Measurements from ENCODE around the gene IGLL5. TPM values are rescaled to one million over a fixed set of nuclear protein-coding genes. Genes with fewer than 3 reads are reported as not detected.
"Not testable (repeated sequence)": the region's sequence is repeated elsewhere in the genome, so short reads cannot be mapped to it uniquely, and the experiment has no call there.

The IGLL5 gene
- total RNA-seq, 2 experiments from 2014 or later: not detected

DNA sequence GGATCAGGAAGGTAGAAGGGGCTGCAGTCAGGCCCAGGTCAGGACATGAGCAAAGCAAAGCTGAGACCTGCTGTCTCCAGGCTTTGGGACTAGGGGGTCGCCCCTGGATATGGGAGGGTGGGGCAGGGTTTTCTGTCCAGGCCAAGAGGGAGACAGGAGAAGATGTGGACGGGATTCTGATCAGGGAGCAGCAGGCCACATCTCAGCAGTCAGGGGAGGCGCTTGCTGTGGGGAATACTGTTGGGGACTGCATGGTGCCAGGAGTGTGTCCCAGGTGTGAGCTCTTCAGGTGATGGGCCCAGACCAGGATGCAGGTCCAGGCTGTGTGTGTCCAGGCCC, 29.3 kb downstream of the IGLL5 start:
- CTCF ChIA-PET: interaction anchor here (1.1 kb wide), 1 partner anchor 106 kb away, joined by 3 read pairs; no protein-coding TSS in a partner anchor
- DNase-seq: no peak
- H3K9me3 Mint-ChIP-seq: no peaks in the 10 kb centered on the region
- intact Hi-C loops (cut with micrococcal nuclease): no loop called here
- no peaks in the 10 kb centered on the region for H3K4me1 Mint-ChIP-seq (ENCODE audit: low read depth)
- no peaks in the 10 kb centered on the region for H3K36me3 Mint-ChIP-seq (ENCODE audit: low read depth)
- no peak overlapping the region for H3K27ac Mint-ChIP-seq
- H3K27me3 Mint-ChIP-seq (ENCODE audit: low read depth): no peaks in the 10 kb centered on the region
- no peak overlapping the region for H3K4me3 Mint-ChIP-seq

DNA sequence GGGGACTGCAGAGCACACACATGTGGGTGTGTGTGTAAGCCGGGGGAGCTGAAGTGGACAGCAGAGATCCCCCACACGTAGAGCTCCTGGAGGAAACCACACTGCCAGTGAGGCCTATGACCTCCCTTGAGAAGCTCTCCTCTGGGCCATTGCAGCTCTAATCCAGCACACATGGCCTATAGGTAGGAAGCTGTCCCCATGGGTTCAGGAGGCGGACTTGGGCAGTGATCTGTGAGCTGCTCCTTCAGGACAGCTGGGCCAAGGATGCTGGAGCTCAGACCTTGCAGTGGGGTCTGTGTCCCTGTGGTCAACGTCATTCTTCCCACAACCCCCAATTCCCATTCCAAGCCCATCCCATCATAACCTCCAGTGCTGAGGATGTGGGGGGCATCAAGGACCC, 29.8 kb downstream of the IGLL5 start:
- Mint-ChIP-seq H3K9me3 (no peaks in the 10 kb centered on the region), H3K4me3 (no peak overlapping the region), H3K27me3 (ENCODE audit: low read depth) (no peaks in the 10 kb centered on the region), H3K27ac (no peak overlapping the region), H3K36me3 (ENCODE audit: low read depth) (no peaks in the 10 kb centered on the region), H3K4me1 (ENCODE audit: low read depth) (no peaks in the 10 kb centered on the region)
- intact Hi-C loops (cut with micrococcal nuclease): no loop called here
- DNase-seq: no peak
- CTCF ChIA-PET: interaction anchor here (1.1 kb wide), 1 partner anchor 107 kb away, joined by 3 read pairs; no protein-coding TSS in a partner anchor

DNA sequence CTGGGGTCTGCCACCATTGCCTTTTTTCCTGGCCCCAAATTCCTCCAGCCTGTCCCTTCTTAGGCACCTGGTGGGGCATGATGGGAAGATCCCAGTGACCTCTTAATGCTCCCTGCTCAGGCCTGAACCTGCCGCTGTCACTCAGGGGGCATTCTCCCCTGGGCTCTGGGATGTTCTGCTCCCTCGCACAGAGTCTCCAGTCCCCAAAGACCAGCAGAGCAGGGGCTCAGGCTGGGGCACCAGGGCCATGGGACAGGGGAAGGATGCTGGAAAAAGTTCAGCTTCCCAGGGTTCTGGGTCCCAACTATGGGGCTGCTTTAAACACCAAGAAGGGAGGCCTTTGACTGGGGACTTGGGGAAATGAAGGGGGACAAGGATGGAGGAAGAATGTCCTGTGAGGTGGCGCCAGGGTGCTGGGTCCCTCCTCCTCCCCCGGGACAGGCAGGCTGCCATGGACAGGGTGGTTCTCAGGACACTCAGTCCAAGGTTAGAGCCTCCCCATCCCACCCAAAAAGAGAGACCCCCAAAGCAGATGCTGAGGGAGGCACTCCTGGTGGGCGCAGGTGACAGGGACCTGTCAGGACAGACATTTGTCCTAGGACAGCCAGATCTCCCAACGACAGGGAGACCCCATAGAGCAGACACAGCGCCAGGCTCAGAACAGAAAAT, 30.8 kb downstream of the IGLL5 start:
- Mint-ChIP-seq H3K36me3 (ENCODE audit: low read depth) (no peaks in the 10 kb centered on the region), H3K4me1 (ENCODE audit: low read depth) (no peaks in the 10 kb centered on the region), H3K27me3 (ENCODE audit: low read depth) (no peaks in the 10 kb centered on the region), H3K27ac (no peak overlapping the region), H3K9me3 (no peaks in the 10 kb centered on the region), H3K4me3 (no peak overlapping the region)
- intact Hi-C loops (cut with micrococcal nuclease): no loop called here
- CTCF ChIA-PET: no interaction called here
- no peak for DNase-seq

DNA sequence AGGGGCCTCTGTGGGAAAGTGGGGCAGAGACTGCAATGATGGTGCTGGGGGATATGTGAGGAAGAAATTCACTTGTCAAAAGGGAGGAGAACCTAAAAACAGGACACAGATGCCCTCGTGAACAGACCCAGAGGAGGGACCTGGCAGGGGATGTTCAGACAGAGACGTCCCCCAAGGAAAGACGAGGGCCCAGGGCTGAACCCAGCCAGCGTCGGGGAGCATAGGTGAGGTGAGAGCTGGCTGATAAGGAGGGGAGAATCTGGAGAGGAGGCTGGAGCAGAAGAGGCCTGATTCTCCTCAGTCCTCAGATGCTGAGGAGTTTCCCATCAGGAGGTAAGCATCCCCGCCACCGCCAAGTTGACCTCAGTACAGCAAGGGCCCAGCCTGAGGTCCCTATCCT, 31.4 kb downstream of the IGLL5 start:
- intact Hi-C loops (cut with micrococcal nuclease): no loop called here
- CTCF ChIA-PET: no interaction called here
- Mint-ChIP-seq H3K27me3 (ENCODE audit: low read depth) (no peaks in the 10 kb centered on the region), H3K4me1 (ENCODE audit: low read depth) (no peaks in the 10 kb centered on the region), H3K27ac (no peak overlapping the region), H3K4me3 (no peak overlapping the region), H3K36me3 (ENCODE audit: low read depth) (no peaks in the 10 kb centered on the region), H3K9me3 (no peaks in the 10 kb centered on the region)
- no peak for DNase-seq

DNA sequence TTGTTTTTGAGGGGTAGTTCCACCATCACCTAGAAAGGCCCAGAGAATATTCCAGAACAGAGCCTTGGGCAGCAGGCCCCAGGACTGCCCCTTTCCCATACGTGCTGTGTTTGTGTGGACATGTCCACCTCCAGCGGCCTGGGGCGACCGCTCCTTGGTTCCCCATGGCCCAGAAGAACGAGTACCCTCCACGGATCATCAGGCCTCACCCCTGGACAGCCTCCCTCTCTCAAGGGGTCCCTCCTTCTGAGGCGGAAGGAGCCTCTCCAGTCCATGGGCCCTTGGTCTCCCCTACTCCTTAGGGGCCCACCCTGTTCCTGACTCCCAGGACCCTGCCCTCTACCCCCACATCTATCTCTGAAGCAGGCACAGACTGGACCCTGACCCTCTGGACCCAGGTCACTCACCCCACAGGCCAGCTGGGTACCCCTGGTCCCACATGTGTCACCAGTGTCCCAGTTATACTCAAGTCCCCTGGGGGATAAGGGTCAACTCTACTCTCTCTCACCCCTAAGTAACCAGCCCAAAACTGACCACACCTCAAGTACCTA, 32.6 kb downstream of the IGLL5 start:
- no peak overlapping the region for H3K4me3 Mint-ChIP-seq
- no peaks in the 10 kb centered on the region for H3K27me3 Mint-ChIP-seq (ENCODE audit: low read depth)
- H3K4me1 Mint-ChIP-seq (ENCODE audit: low read depth): no peaks in the 10 kb centered on the region
- no peak overlapping the region for H3K27ac Mint-ChIP-seq
- H3K9me3 Mint-ChIP-seq: no peaks in the 10 kb centered on the region
- CTCF ChIA-PET: no interaction called here
- intact Hi-C loops (cut with micrococcal nuclease): no loop called here
- DNase-seq: no peak
- no peaks in the 10 kb centered on the region for H3K36me3 Mint-ChIP-seq (ENCODE audit: low read depth)

DNA sequence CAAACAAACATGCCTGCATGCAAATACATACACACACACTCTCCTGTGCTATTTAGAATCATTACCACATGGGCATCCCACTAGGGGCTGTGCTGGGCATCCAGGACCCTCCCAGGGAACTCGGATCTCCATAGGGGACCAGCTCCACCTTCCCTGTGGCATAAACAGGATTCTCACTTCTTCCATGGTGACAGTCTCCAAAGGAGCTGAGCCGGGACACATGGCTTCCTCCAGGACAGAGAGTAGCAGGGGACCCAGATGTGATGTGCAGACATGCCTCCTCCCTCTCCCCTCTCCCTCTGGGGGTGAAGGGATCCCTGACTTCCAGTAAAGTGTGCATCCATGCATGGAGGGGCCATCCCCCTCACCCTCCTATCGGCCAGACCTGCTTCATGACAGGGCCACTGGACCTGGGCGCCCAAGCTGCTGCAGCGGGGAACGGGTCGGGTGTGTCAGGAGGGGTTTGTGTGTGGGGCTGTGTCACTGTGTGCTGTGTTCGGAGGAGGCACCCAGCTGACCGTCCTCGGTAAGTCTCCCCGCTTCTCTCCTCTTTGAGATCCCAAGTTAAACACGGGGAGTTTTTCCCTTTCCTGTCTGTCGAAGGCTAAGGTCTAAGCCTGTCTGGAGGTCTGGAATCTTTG, 33.4 kb downstream of the IGLL5 start:
- no peaks in the 10 kb centered on the region for H3K36me3 Mint-ChIP-seq (ENCODE audit: low read depth)
- DNase-seq: no peak
- no peaks in the 10 kb centered on the region for H3K9me3 Mint-ChIP-seq
- intact Hi-C loops (cut with micrococcal nuclease): no loop called here
- H3K27me3 Mint-ChIP-seq (ENCODE audit: low read depth): no peaks in the 10 kb centered on the region
- CTCF ChIA-PET: no interaction called here
- no peaks in the 10 kb centered on the region for H3K4me1 Mint-ChIP-seq (ENCODE audit: low read depth)
- no peak overlapping the region for H3K27ac Mint-ChIP-seq
- no peak overlapping the region for H3K4me3 Mint-ChIP-seq

DNA sequence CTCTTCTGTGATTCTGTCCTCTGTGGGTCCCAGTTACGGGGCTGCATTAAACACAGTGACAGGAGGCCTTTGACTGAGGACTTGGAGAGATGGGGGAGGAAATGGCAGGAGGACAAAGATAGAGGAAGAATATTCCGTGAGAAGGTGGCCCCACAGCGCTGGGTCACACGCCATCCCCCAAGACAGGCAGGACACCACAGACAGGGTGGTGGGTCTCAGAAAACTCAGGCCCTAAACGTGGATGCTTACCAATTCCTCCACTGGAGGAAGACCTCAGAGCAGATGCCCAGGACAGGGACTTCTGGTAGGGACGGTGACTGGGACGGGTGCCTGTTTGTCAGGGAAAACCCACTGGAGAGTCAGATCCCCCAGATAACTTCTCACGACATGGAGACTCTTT, 34.0 kb downstream of the IGLL5 start:
- intact Hi-C loops (cut with micrococcal nuclease): no loop called here

DNA sequence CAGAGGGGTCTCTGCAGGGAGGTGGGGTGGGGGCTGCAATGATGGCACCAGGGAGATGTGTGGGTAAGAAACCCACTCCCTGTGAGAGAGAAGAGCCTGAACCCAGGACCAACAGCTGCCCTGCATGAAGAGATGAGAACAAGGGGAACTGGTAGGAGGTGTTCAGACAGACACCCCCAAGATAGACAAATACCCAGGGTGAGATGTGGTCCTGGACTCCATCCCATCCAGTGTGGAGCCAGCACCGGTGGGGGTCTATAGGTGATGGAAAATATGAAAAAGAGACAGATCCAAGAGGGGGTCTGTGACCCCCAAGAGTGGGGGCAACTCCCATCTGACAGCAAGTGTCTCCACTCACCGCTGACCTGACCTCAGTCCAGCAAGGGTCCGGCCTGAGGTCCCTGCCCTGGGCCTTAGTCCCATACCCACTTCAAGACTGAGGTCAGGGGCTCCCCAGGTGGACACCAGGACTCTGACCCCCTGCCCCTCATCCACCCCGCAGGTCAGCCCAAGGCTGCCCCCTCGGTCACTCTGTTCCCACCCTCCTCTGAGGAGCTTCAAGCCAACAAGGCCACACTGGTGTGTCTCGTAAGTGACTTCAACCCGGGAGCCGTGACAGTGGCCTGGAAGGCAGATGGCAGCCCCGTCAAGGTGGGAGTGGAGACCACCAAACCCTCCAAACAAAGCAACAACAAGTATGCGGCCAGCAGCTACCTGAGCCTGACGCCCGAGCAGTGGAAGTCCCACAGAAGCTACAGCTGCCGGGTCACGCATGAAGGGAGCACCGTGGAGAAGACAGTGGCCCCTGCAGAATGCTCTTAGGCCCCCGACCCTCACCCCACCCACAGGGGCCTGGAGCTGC, 34.7 kb downstream of the IGLL5 start:
- CTCF ChIA-PET; H3K27ac Mint-ChIP-seq; H3K36me3 Mint-ChIP-seq (ENCODE audit: low read depth); H3K9me3 Mint-ChIP-seq; H3K4me3 Mint-ChIP-seq; intact Hi-C loops (cut with micrococcal nuclease); H3K27me3 Mint-ChIP-seq (ENCODE audit: low read depth); H3K4me1 Mint-ChIP-seq (ENCODE audit: low read depth); DNase-seq: not testable (repeated sequence)

More for the DNA sequence above, 34.0 kb downstream of the IGLL5 start:
- H3K4me1 Mint-ChIP-seq (ENCODE audit: low read depth): no peaks in the 10 kb centered on the region
- CTCF ChIA-PET: no interaction called here
- DNase-seq: no peak
- H3K4me3 Mint-ChIP-seq: no peak overlapping the region
- H3K27me3 Mint-ChIP-seq (ENCODE audit: low read depth): no peaks in the 10 kb centered on the region
- H3K27ac Mint-ChIP-seq: no peak overlapping the region
- H3K9me3 Mint-ChIP-seq: no peaks in the 10 kb centered on the region
- no peaks in the 10 kb centered on the region for H3K36me3 Mint-ChIP-seq (ENCODE audit: low read depth)

DNA sequence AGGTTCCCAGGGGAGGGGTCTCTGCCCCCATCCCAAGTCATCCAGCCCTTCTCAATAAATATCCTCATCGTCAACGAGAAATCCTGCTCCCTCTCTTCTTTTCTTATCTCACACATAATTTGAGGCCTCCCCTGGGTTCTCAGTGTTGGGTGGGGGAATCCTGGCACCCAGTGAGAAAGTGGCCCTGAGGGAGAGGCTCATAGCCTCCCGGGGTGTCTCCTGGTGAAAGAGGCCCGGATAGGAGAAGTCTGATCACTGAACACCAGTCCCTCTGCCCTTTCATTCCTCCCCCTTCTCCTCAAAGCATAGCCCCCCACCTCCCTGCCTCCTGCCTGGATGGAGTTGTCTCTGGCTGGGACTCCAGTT, 35.3 kb downstream of the IGLL5 start:
- H3K27ac Mint-ChIP-seq: no peak overlapping the region
- H3K36me3 Mint-ChIP-seq (ENCODE audit: low read depth): no peaks in the 10 kb centered on the region
- CTCF ChIA-PET: interaction anchor here (1.2 kb wide), 1 partner anchor 19 kb away, joined by 3 read pairs; no protein-coding TSS in a partner anchor
- intact Hi-C loops (cut with micrococcal nuclease): no loop called here
- no peak for DNase-seq
- no peaks in the 10 kb centered on the region for H3K4me1 Mint-ChIP-seq (ENCODE audit: low read depth)
- H3K27me3 Mint-ChIP-seq (ENCODE audit: low read depth): no peaks in the 10 kb centered on the region
- H3K9me3 Mint-ChIP-seq: no peaks in the 10 kb centered on the region
- H3K4me3 Mint-ChIP-seq: no peak overlapping the region

DNA sequence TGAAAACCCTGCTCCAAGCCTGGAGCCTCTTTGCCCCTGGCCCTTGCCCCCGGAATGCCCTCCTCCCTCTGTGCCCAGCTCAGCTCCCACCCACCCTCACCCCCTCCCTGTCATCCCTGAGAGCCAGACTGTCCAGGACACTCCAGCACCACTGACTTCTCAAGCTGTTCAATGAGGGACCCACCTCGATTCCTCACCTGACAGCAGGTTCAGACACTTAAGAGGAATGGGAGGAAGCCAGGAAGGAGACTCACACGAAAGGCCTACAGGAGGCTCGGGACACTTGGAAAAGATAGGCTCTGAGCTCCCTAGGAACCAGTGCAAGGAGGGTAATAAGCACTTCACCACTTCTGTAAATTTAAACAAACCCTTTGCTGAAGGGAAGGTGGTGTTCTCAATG, 35.8 kb downstream of the IGLL5 start:
- no peak for DNase-seq
- Mint-ChIP-seq H3K4me3 (no peak overlapping the region), H3K9me3 (no peaks in the 10 kb centered on the region), H3K27ac (no peak overlapping the region), H3K27me3 (ENCODE audit: low read depth) (no peaks in the 10 kb centered on the region), H3K4me1 (ENCODE audit: low read depth) (peaks cover 3% of the 10 kb centered on the region), H3K36me3 (ENCODE audit: low read depth) (no peaks in the 10 kb centered on the region)
- CTCF ChIA-PET: interaction anchor here (1.2 kb wide), 1 partner anchor 19 kb away, joined by 3 read pairs; no protein-coding TSS in a partner anchor
- intact Hi-C loops (cut with micrococcal nuclease): no loop called here

DNA sequence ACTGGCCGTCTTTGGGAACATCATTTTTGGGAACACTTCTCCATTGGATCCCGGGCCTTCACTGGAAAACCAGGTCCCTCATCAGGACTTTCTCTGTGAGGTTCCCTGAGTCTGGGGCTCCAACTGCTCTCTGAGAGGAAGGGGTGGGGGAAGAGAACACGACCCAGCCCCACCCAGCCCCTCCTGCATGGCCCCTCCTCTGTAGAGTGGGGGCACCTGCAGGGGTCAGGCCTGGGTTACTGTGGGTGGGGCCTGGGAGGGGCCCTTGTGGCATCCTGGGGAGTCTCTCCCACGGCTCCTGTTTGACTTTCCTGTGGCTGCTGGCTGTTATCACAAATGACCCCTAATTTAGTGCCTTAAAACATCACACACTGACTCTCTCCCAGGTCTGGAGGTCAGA, 36.3 kb downstream of the IGLL5 start:
- DNase-seq: no peak
- CTCF ChIA-PET: interaction anchor here (1.2 kb wide), 1 partner anchor 18 kb away, joined by 3 read pairs; no protein-coding TSS in a partner anchor
- Mint-ChIP-seq H3K4me1 (ENCODE audit: low read depth) (peaks cover 9% of the 10 kb centered on the region), H3K36me3 (ENCODE audit: low read depth) (no peaks in the 10 kb centered on the region), H3K27ac (no peak overlapping the region), H3K4me3 (no peak overlapping the region), H3K27me3 (ENCODE audit: low read depth) (no peaks in the 10 kb centered on the region), H3K9me3 (no peaks in the 10 kb centered on the region)
- intact Hi-C loops (cut with micrococcal nuclease): no loop called here

DNA sequence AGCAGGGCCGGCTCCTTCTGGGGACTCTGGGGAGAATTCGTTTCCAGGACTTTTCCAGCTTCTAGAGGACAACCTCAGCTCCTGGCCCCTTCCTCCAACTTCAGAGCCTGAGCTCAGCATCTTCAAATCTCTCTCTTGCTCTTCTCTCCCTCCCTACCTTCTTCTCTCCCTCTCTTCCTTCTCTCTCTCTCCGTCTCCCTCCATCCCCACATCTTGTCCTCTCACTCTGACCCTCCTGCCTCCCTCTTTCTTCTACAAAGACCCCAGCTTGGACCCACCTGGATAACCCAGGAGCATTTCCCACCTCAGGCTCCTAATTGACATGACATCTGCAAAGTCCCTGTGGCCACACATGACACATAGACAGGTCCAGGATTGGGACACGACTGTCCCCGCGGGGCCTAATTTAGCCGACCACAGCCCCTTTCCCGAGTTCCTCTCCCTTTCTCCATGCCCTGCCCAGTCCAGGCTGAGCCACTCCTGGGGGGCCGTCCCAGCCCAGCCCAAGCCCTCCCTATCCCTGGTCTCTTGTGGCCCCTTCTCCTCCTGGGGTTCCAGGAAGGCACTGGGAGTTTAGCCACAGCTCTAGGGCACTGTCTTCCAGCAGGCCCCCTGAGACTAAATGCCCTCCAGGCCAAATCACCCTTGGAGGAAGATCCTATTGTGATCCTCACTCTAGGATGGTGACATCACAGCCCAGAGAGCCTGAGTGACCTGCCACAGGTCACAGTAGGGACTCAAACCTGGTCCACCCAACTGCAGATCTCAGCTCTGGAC, 36.9 kb downstream of the IGLL5 start:
- Mint-ChIP-seq H3K9me3 (no peaks in the 10 kb centered on the region), H3K4me1 (ENCODE audit: low read depth) (peaks cover 13% of the 10 kb centered on the region), H3K4me3 (no peak overlapping the region), H3K27ac (no peak overlapping the region), H3K36me3 (ENCODE audit: low read depth) (no peaks in the 10 kb centered on the region), H3K27me3 (ENCODE audit: low read depth) (no peaks in the 10 kb centered on the region)
- no peak for DNase-seq
- intact Hi-C loops (cut with micrococcal nuclease): no loop called here
- CTCF ChIA-PET: no interaction called here

Measured in activated naive CD4-positive, alpha-beta T cell treated with anti-CD3 and anti-CD28 coated beads for 36 hours (primary cell).